RWPE1 (cell line): ENCODE data around the gene PDCD10.

ENCODE experiments used
- CTCF ChIA-PET: fragments of 350-600 bp; sonication (Branson Sonifier 250); formaldehyde crosslinking; extraction: SDS; loops from one replicate; lab custom pipeline; 2021; lab: Yijun Ruan, JAX
- POLR2A ChIA-PET: fragments of 400-600 bp; formaldehyde crosslinking; extraction: SDS; loops from one replicate; lab custom pipeline; 2020; ENCODE audit warnings: antibody characterized with exemption; ENCODE audit not compliant: low non-redundant PET; lab: Yijun Ruan, JAX
- DNase-seq: peaks from one replicate; pipeline ENCODE4 v3.0.0; 2012; ENCODE audit warnings: low spot score
- H3K27ac ChIP-seq: fragments of 450-650 bp; 2 replicates; pipeline ENCODE4 v1.5.1; 2017
- CTCF ChIP-seq: fragments of 450-650 bp; conservative IDR thresholded peaks from 2 replicates; pipeline ENCODE4 v1.5.1; 2017; ENCODE audit warnings: low read depth, mild to moderate bottlenecking

The PDCD10 gene

GRCh38 chr3:167772992-167773391 is 38.3 kb upstream of the PDCD10 start:
- CTCF ChIA-PET: no interaction called here
- POLR2A ChIA-PET: no interaction called here
- DNase-seq: no peak
- TF ChIP-seq CTCF: no peak
- H3K27ac ChIP-seq: no peak overlapping the region

DNA sequence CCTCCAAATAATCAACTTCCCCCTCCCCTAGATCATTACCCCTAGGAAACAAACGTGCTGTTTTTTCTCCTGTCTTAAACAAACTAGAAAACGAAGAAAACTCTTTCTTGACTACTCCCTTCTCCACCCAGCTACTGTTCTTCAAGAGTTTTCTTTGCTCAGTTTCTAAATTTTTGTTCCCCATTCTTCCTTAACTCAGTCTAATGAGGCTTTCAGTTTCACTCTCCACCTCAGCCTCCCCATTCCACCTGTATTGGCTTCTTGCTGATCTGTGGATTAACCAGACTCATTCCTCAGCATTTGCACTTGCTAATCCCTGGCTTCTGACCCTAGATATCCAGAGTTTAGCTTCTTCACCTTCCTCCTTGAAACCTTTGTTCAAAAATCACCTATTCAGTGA is 27.6 kb upstream of the PDCD10 start:
- DNase-seq: no peak
- H3K27ac ChIP-seq: no peak overlapping the region
- POLR2A ChIA-PET: no interaction called here
- CTCF ChIA-PET: interaction anchor here (0.7 kb wide), 1 partner anchor 46 kb away, joined by 5 read pairs; no protein-coding TSS in a partner anchor
- TF ChIP-seq CTCF: no peak

- CTCF ChIA-PET: no interaction called here
- no peak for TF ChIP-seq CTCF
- POLR2A ChIA-PET: no interaction called here
- DNase-seq: no peak
- H3K27ac ChIP-seq: no peak overlapping the region
Measured at GRCh38 chr3:167761302-167761701, 26.6 kb upstream of the PDCD10 start.

DNA sequence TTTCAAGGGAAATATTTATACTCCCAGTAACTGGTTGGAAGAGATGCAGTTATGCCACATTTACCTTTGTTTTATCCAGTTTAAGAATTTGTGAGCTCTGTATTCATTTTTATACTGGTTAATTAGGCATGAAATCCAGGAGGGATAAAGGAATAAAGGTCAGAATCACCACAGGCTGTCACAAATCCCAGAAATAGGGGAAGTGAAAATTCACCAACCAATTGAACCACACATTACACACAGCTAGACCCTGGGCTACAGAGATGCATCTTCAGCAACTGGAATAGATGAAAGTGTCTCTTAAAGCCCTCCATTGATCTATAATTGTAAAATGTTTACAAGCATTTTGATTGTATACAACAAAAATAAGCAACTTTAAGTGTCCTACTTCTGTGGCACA is 19.4 kb upstream of the PDCD10 start:
- ChIA-PET CTCF (no interaction called here), POLR2A (no interaction called here)
- no peak overlapping the region for H3K27ac ChIP-seq
- TF ChIP-seq CTCF: no peak
- no peak for DNase-seq

DNA sequence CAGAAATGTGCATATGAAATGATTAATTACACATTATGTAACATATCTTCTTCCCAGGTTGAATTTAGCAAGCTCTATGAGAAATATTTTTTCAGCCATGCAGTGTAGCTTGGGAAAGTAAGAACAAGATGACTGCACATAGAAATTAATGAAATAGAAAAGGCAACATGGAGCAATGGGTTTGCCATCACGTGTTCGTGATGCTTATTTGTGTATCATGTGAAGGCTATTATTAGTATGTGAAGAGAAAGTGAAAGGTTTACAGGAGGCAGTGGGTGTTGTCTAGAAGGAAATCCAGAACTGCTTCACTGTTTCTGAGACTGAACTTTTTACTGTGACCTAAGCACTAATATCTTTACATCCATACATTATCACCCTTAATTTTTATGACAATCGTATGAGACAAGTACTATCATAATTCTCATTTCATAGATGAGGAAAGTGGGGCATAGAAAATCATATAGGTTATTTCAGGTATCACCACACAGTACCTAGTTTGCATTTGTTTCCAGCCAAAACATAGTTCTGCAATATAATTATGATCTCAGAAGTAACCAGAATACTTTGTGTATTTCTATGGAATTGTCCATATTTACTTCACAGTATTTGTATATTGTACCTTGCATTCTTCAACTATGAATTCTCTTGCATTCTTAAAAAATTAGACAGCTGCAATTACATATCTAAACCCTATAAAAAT is 15.7 kb upstream of the PDCD10 start:
- TF ChIP-seq CTCF: no peak
- CTCF ChIA-PET: no interaction called here
- H3K27ac ChIP-seq: no peak overlapping the region
- no peak for DNase-seq
- POLR2A ChIA-PET: no interaction called here

- POLR2A ChIA-PET: no interaction called here
- CTCF ChIA-PET: interaction anchor here (0.6 kb wide), 1 partner anchor 1718 kb away, joined by 4 read pairs; no protein-coding TSS in a partner anchor
- no peak overlapping the region for H3K27ac ChIP-seq
Measured at GRCh38 chr3:167749728-167750127, 15.0 kb upstream of the PDCD10 start.

More at GRCh38 chr3:167749728-167750127, 15.0 kb upstream of the PDCD10 start:
- TF ChIP-seq CTCF: no peak
- DNase-seq: no peak
